GM18873 (cell line): Measurements from ENCODE around the gene ZBTB42.
"Not testable (repeated sequence)": the region's sequence is repeated elsewhere in the genome, so short reads cannot be mapped to it uniquely, and the experiment has no call there.

Experiments used
- ATAC-seq: cut with Tn5 transposase; IDR thresholded peaks from one replicate; pipeline ENCODE4 v1.9.1; 2021; ENCODE audit warnings: mild to moderate bottlenecking, moderate library complexity, moderate number of reproducible peaks; ENCODE audit not compliant: unreplicated experiment, low FRiP score

The ZBTB42 gene

DNA sequence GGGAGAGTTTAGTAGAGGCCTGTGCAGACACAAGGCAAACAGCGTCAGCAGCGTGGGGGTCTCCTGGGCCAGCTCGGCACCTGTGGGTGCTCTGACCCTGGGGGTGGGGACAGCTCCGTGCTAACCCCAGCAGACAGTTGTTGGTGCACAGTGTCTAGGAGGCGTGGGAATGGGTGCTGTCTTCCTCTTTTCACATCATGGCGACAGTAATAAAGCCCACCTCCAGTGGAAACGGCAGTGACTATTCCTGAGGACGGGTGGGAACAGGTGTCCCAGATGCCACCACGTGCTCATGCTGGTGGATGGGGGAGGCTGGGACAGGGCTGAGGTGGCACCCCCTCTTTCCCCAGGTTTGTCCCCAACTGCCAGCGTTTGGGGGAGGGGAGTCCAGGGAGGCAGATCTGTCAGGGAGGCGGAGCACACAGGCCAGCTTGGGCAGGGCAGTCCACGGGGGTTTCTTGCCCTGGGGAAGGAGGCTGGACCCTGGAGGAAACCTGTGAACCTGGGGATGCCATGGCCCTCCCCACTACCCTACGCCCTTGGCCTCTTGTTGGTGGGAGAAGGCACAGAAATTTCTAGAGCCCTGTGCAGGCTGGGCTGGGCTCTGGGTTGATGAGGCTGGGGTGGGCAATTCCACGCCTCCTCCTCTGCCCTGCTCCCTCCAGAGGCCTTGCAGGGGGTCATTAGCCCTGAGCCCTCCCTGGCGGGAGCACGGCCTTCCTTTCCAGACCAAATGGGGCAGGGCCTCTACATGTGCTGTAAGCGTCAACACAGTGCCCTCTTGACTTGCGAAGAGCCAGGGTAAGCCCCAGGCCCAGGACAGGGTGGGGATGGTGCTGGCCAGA lies 3.8 kb downstream of the ZBTB42 start:
- ATAC-seq = no peak

DNA sequence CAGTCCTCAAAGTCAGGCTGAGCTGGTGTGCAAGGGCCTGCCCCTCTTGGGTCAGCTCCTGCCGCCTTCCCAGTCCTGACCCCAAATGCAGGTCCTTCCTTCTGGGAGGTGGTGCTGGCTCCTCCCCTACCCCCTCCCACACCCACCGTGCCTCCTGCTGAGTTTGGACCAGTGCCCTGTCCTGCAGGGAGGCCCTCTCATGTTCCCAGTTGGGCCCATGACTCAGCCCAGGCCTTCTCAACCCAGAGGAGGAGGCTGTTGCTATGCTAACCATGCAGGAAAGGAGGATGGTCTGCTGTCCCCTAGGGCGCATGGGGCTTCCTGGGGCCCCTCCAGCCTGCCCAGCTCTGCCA lies 4.4 kb downstream of the ZBTB42 start:
- no peak for ATAC-seq

DNA sequence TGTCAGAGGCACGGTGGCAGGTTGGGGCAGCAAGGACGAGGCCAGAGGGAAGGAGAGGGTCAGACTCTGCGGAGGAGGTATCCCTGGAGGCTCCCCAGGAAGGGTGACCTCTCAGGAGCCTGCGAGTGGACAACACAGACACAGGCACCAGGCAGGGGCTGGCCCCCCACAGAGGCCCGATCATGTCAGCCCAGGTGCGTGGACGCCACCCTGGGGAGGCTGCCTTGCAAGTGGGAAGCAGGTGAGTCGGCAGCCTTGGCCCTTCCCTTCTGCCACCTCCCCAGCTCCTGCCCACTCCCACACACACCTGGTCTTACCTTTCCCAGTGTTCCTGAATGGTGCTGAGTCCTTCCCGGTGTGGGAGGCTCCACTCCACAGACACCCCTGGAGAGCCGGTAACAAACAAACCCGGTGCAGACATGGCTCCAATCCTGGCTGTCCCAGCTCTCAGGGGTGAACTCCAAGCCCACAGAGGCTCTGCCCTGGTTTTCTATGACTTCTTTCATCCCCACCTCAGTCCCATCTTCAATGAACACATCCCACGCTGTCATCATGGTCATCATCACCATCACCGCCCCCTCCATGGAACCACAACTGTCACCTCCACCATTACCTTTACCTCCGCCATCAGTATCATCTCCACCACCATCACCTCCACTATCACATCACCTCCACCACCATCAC lies 5.2 kb downstream of the ZBTB42 start:
- ATAC-seq = no peak

DNA sequence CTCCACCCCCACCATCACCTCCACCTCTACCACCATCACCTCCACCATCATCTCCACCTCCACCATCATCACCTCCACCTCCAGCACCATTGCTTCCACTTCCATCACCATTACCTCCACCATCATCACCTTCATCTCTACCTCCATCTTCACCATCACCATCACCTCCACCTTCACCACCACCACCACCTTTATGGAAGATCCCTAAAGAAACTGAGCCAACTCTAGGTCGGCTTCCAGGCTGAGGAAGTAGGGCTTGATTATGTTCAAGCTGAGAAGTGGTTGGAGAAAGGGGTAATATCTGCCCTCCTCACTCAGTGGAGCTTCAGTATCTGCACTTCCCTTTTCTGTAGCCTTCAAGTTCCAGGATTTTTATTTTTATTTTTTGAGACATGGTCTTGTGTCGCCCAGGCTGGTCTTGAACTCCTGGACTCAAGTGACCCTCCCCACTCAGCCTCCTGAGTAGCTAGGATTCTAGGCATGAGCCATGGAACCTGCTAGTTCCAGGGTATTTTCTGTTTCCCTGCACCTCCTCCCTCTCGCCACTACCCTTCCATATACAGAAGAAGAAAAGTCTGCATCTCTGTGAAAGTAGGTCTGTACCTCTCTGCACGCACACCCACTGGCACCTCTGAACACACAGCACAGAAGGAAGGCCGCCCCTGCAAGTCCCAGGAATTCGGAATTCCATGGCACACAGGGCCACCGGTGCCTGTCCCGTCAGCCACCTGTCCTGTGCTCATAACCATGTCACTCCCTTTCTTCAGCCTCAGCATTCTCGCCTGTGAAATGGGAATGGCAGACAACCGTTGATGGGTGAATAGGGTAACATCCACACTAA lies 5.9 kb downstream of the ZBTB42 start:
- no peak for ATAC-seq

DNA sequence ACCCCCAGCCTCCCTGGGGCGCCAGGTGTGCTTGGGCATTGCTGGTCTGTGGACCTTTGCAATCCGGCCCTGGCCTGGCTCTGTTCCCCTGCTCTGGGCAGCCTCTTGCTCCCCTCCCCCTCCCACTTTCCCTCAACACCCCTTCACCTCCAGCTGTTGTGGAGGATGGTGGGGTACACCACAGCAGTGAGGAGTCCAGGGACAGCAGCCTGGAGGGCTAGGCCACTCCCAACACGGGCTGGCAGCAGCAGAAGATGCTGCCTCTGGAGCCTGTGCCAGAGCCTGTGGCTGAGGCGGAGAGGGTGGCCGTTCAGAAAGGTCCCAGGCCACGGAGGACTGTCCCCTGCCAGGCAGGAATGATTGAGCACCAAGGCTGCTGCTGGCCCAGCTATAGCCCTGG lies 7.6 kb downstream of the ZBTB42 start:
- no peak for ATAC-seq

DNA sequence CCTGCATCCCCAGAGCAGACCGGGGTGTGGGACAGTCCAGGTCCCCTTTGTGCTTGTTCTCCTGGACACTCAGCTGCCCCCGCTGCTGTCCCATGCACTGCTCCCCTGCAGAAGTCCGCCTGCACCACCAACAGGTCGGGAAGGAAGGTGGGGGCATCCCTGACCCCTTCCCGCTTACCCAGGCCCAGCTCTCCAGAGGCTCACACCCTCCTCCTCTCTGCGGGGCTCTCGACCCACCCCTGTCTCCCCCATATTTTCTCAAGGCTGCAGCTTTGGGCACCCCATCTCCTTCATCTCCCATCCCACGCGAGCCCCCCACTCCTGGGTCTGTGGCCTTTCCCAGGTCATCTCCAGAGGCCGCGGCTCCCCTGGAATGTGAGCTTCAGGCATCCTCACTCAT lies 9.4 kb downstream of the ZBTB42 start:
- ATAC-seq = no peak

DNA sequence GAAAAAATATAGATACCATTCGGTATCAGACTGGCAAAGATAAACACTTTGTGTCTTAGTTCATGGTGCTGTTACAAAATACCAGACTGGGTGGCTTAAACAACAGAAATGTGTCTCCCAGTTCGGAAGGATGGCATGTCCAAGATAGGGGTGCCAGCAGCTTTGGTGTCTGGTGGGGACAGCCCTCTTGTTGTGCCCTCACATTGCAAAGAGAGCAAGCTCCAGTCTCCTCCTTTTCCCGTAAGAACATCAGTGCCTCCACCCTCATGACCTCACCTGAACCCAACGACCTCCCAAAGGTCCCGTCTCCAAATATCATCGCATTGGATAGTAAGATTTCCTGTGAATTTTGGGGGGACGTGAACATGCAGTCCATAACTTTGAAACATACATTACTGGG lies 12.4 kb downstream of the ZBTB42 start:
- no peak for ATAC-seq

DNA sequence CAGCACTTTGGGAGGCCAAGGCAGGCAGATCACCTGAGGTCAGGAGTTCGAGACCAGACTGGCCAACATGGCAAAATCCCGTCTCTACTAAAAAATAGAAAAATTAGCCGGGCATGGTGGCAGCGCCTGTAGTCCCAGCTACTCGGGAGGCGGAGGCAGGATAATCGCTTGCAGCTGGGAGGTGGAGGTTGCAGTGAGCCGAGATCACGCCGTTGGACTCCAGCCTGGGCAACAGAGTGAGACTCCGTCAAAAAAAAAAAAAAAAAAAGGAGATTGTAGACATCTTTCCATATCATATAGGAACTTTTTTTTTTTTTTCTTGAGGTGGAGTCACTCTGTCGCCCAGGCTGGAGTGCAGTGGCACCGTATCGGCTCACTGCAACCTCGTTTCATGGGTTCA lies 13.8 kb downstream of the ZBTB42 start:
- not testable (repeated sequence) for ATAC-seq

DNA sequence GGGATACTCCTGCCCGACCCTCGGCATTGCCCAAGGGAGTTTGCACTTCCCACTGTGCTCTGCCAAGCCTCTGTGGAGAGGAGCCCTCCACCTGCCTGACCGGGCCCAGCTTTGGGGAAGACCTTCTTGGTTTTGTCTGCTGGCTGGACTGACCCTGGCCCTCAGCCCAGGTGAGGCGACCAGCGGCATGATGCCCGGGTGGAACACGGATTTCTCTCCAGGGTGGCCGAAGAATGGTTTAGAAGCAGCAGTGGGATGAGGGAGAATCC lies 15.6 kb downstream of the ZBTB42 start:
- no peak for ATAC-seq

DNA sequence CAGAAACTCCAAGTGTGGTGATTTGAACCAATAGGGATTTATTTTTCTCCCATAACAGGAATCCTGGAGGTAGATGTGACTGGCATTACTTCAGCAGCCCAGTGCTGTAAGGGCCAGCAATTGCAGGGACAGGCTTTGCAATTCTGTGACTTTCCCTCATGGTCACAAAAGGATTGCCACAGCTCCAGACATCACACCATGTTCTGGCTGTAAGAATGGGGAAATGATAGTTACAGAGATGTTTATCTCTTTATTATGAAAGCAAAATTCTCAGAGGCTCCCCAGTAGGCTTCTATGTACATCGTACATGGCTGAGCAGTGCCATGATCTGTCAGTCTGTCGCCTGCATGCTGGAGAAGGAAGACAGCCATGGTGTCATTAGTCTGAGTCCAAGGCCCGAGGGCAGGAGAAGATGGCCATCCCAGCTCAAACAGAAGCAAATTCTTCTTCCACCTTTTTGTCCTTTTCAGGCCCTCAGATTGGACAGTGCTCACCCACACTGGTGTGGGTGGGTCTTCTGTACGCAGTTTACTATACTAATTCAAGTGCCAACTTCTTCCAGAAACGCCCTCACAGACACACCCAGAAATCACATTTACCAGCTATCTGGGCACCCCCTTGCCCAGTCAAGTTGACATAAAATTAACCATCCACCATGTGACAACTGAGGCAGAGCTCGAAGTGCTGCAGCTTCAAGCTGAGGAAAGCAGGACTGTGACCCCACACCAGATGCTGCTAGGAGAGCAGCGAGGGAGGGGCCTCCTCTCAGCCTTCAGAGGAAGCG lies 17.2 kb downstream of the ZBTB42 start:
- ATAC-seq = no peak

DNA sequence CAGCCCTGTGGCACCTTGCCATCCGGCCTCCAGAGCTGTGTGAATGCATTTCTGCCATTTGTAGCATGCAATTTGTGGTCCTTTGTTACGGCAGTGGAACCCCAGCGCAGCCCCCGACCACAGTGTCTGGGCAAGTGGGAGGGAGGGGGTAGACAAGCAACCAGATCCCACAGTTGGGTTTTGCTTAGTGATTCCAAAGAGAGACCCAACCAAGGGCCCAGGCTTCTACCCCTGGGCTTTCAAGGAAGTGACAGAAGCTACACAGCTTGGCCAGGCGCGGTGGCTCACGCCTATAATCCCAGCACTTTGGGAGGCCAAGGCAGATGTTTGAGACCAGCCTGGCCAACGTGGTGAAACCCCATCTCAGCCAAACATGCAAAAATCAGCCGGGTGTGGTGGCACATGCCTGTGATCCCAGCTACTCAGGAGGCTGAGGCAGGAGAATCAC lies 17.8 kb downstream of the ZBTB42 start:
- no peak for ATAC-seq

DNA sequence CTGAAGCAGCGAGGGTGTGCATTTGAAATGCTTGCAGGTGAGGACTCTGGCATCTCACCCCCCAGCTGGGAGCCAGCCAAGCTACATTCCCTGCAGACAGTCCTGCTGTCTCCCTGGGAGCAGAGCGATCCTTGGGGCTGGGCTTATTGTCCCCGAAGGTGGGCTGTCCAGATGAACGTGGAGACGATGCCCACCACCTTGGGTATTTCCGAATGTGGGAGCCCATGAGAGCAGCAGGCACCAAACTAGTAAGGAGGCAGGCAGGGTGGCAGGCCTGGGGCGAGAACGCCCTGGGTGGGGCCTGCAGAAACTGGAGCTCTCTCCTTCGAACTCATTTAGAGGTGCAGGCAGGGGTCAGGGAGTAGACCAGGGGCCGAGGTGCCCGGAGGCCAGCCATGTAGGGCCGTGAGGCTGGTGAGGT lies 18.5 kb downstream of the ZBTB42 start:
- ATAC-seq = no peak

DNA sequence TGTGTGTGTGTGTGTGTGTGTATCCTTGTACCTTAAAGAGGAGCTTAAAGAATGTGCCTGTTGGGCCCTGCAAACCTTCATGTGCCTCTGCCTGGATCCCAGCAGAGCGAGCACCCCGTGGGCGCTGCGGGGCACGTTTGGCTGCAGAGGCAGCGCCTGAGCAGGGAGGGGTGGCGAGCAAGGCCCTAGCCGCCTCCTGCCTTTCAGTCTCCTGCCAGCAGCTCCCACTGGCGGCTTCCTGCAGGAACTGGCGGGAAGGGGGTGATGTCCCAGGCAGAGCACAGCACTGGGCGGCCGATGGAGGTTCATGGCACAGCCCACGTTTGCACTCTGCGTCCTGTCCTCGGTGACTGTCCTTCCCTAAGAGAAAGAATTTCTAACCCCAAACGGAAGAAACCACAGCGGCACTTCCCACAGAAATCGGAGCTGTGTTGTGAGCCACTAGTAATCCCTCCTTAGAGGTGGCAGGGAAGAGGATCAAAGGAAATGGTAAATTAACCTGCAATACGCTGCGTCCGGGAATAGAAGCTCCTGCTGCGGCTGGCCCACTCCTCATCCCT lies 19.8 kb downstream of the ZBTB42 start:
- no peak for ATAC-seq

DNA sequence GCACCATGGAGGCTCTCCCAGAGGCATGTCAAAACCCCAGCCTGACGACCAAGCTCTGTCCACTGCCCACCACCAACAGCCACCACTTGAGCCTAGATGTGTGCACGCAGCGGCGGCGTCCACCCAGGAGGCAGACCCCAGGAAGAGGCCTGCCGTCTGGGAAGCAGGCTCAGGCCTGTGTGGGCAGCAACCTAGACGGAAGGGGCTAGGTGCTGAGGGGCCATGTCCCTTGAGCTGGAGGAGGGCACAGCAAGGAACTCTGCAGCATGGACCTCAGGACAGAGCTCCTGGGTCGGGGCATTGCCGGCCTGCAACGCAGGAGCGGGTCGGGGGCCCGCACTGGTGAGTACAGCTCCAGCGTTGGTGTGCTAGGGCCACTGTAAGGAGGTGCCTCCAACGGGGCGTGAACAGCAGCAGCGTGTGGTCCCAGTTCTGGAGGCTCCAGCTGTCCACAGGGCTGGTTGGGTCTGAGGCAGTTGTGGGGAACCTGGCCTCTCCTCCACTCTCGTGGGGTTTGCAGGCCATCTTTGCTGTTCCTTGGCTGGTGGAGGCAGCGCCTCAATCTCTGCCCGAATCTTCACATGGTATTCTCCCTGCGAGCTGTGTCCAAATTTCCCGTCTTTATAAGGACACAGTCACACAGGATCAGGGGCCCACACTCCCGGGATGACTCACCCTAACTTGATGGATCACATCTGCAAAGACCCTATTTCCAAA lies 20.5 kb downstream of the ZBTB42 start:
- no peak for ATAC-seq

DNA sequence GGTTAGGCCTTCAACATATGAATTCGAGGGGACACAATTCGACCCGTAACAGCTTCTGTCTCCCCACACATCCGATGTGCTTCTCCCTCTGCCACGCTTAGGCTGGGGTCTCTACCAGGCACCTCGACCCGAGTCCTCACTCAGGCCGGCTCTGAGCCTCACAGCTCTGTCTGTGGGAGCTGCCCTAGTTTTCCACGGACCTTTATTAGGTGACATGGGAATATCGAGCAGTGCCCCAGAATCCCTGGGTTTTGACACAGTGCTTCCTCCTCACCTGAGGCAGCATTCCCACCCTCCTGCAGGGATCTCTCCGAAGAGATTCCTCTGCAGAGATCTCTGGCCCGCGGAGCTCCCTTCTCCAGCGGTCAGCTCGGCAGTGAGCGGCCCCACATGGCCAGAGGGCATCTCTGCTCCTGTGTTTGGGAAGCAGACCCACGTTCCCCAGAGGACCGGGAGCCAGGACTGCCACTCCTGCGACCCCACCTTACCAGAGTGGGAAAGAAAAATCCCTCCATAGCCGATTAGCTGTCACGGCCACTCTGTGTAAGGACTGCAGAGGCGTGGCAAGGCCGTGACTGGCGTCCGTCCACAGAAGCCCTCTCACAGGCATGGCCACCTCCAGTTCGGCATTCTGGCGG lies 21.2 kb downstream of the ZBTB42 start:
- no peak for ATAC-seq

DNA sequence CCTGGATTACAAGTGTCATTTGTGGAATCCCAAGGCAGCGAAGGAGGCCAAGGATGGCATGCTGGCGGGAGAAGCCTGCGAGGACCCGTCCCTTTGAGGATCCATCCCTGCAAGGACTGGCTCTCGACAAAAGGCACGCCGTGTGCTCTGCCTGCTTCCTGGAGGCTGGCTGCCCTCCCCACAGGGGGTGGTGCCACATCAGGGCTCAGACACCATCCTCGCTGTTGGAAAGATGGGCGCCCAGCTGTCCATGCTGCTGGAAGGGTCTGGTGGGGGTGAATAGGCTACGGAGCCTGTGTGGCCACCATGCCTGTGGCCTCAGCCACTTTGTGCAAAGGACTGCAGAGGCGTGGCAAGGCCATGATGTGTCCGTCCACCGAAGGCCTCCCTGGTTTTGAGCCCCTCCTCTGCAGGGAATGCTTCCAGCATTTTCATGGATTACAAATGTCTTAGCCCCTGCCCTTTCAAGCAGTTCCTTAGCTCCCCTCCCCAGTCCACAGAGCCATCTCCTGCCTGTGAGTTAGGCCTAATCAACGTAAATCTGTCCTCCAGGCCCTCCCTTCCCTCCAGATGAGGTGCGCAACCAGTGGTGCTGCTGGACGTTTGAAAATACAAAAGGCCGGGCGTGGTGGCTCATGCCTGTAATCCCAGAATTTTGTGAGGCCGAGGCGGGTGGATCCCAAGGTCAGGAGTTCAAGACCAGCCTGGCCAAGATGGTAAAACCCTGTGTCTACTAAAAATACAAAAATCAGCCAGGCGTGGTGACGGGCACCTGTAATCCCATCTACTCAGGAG lies 22.1 kb downstream of the ZBTB42 start:
- no peak for ATAC-seq

DNA sequence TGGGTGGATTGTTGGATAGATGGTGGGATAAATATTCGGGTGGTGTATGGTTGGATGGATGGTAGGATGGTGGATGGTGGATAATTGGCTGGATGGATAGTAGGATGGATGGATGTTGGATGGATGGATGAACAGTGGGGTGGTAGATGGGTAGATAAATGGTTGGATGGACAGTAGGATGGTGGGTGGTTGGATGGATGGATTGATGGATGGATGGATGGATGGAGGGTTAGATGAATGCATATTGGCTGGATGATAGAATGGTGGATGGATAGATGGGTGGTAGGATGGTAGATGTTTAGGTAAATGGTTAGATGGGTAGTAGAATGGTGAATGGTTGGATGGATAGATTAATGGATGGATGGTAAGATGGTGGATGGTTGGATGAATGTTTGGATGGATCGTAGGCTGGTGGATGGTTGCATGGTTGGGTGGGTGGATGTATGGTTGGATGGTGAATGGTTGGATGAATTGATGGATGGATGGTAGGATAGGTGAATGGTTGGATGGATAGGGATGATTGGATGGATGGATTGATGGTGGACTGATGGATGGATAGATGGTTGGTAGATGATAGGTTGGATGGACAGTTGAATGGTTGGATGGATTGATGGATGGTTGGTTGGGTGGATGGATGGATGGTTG lies 23.6 kb downstream of the ZBTB42 start:
- ATAC-seq = no peak
